GM19467 (cell line): Measurements from ENCODE around the gene INTS6.

Experiments
- ATAC-seq: cut with Tn5 transposase; IDR thresholded peaks from one replicate; pipeline ENCODE4 v1.9.1; 2021; ENCODE audit warnings: mild to moderate bottlenecking, moderate library complexity; ENCODE audit not compliant: unreplicated experiment

Gene INTS6

GRCh38 chr13:51452361-51453206 is at the start of gene INTS6:
Gene INTS6 (minus strand): TSS chr13:51453036. CDS start chr13:51452525, 511 bp downstream.
- peak; percentile 56 for ATAC-seq

GRCh38 chr13:51502153-51502651 is 49.4 kb upstream of the INTS6 start:
- peak; percentile 80 for ATAC-seq

GRCh38 chr13:51501592-51502152 is 48.8 kb upstream of the INTS6 start:
- no peak for ATAC-seq

- no peak for ATAC-seq
These were observed 48.3 kb upstream of the INTS6 start for GRCh38 chr13:51501096-51501495.

GRCh38 chr13:51500687-51501086 is 47.9 kb upstream of the INTS6 start:
- ATAC-seq, result no peak

- ATAC-seq, result no peak
These were observed 47.0 kb upstream of the INTS6 start for GRCh38 chr13:51499841-51500240.

- no peak for ATAC-seq
These were observed 42.5 kb upstream of the INTS6 start for GRCh38 chr13:51495316-51495715.

- no peak for ATAC-seq
These were observed 41.3 kb upstream of the INTS6 start for GRCh38 chr13:51494156-51494555.

GRCh38 chr13:51488212-51488611 is 35.4 kb upstream of the INTS6 start:
- no peak for ATAC-seq

- ATAC-seq, result no peak
These were observed 28.8 kb upstream of the INTS6 start for GRCh38 chr13:51481656-51482055.

- no peak for ATAC-seq
These were observed 26.3 kb upstream of the INTS6 start for GRCh38 chr13:51479199-51479523.

GRCh38 chr13:51478418-51479198 is 25.8 kb upstream of the INTS6 start:
- ATAC-seq, result no peak

GRCh38 chr13:51477653-51478324 is 25.0 kb upstream of the INTS6 start:
- no peak for ATAC-seq

GRCh38 chr13:51477149-51477548 is 24.3 kb upstream of the INTS6 start:
- no peak for ATAC-seq

- no peak for ATAC-seq
These were observed 23.1 kb upstream of the INTS6 start for GRCh38 chr13:51475727-51476501.

GRCh38 chr13:51469790-51470189 is 17.0 kb upstream of the INTS6 start:
- ATAC-seq, result no peak

- ATAC-seq, result no peak
These were observed 14.9 kb upstream of the INTS6 start for GRCh38 chr13:51467730-51468129.

- no peak for ATAC-seq
These were observed 12.3 kb upstream of the INTS6 start for GRCh38 chr13:51465124-51465523.

- no peak for ATAC-seq
These were observed 4.4 kb upstream of the INTS6 start for GRCh38 chr13:51457086-51457815.

- ATAC-seq, result no peak
These were observed 3.7 kb upstream of the INTS6 start for GRCh38 chr13:51456510-51456909.
